Stimulated activated CD4-positive, alpha-beta T cell treated with anti-CD3 and anti-CD28 coated beads, Interleukin-4, amount 100 ng/mL, for 48 hours (primary cell): ENCODE results near the gene TMEM88.
A peak's percentile ranks its signal among the peaks of the same experiment; 100 is the strongest.
"Not testable (repeated sequence)": the region's sequence is repeated elsewhere in the genome, so short reads cannot be mapped to it uniquely, and the experiment has no call there.

Experiments used
- DNase-seq, 2 donors: peaks; one replicate each; pipeline ENCODE4 v3.0.0-alpha.2; 2020; ENCODE audit warnings: low read depth in 2 of 2

Gene TMEM88

GRCh38 chr17:7856011-7856810 lies 1.3 kb downstream of the TMEM88 start:
- DNase-seq = peak in 1 of 2 donors; percentile 19

GRCh38 chr17:7856811-7857712 lies 2.2 kb downstream of the TMEM88 start, which contains the start of gene NAA38:
TSS of gene NAA38 (minus strand) at chr17:7857559. CDS start at chr17:7857463, 96 bp downstream.
- peak; percentile 84 to 92 for DNase-seq

GRCh38 chr17:7857713-7858521 lies 3.1 kb downstream of the TMEM88 start, which contains the start of gene CYB5D1:
TSS of gene CYB5D1 (plus strand) at chr17:7858003. CDS start at chr17:7858135, 132 bp downstream.
- DNase-seq = peak; percentile 79 to 82

GRCh38 chr17:7858522-7858810 lies 3.6 kb downstream of the TMEM88 start:
- DNase-seq = peak in 1 of 2 donors; percentile 45

- no peak for DNase-seq
Measured at GRCh38 chr17:7859028-7859427, 4.2 kb downstream of the TMEM88 start.

- peak in 1 of 2 donors; percentile 30 for DNase-seq
Measured at GRCh38 chr17:7862692-7863437, 8.0 kb downstream of the TMEM88 start.

GRCh38 chr17:7864384-7864783 lies 9.5 kb downstream of the TMEM88 start:
- DNase-seq = not testable (repeated sequence)

GRCh38 chr17:7864995-7865650 lies 10.3 kb downstream of the TMEM88 start:
- DNase-seq = no peak

- DNase-seq = no peak
Measured at GRCh38 chr17:7867881-7868329, 13.0 kb downstream of the TMEM88 start.

GRCh38 chr17:7873051-7873450 lies 18.2 kb downstream of the TMEM88 start:
- DNase-seq = no peak

- DNase-seq = no peak
Measured at GRCh38 chr17:7875804-7876370, 21.0 kb downstream of the TMEM88 start.

- no peak for DNase-seq
Measured at GRCh38 chr17:7878234-7878633, 23.4 kb downstream of the TMEM88 start.

- DNase-seq = no peak
Measured at GRCh38 chr17:7880076-7880868, 25.4 kb downstream of the TMEM88 start.

GRCh38 chr17:7881276-7882054 lies 26.6 kb downstream of the TMEM88 start:
- no peak for DNase-seq

GRCh38 chr17:7882068-7882467 lies 27.2 kb downstream of the TMEM88 start:
- no peak for DNase-seq

- no peak for DNase-seq
Measured at GRCh38 chr17:7882629-7883028, 27.8 kb downstream of the TMEM88 start.

- peak in 1 of 2 donors; percentile 20 for DNase-seq
Measured at GRCh38 chr17:7883781-7884386, 29.0 kb downstream of the TMEM88 start.
